ENCODE data around the gene DLEC1. TPM values are rescaled to one million over a fixed set of nuclear protein-coding genes. Genes with fewer than 3 reads are reported as not detected.

Gene DLEC1
- total and polyA plus RNA-seq, 2 donors (not counting 1 experiment from before 2014, with no cell fraction given) = under 0.01 to 0.02 TPM

- Histone ChIP-seq H3K9me3 (ENCODE audit: control insufficient read depth, insufficient read depth, low read depth, low read length) (no peaks in the 10 kb centered on the region), H4K20me1 (ENCODE audit: control insufficient read depth, extremely low read depth, insufficient read depth, low read length) (no peaks in the 10 kb centered on the region), H3K4me1 (ENCODE audit: control insufficient read depth, extremely low read depth, insufficient read depth, low read length) (no peaks in the 10 kb centered on the region), H3K27me3 (ENCODE audit: control insufficient read depth, insufficient read depth, low read length) (no peaks in the 10 kb centered on the region), H3K79me2 (ENCODE audit: control insufficient read depth, insufficient read depth, low read length) (no peaks in the 10 kb centered on the region), H3K27ac (ENCODE audit: insufficient read depth, low read length) (no peak overlapping the region), H3K36me3 (ENCODE audit: control insufficient read depth, insufficient read depth, low read length) (no peaks in the 10 kb centered on the region), H3K4me3 (replicated peaks in 1 of 4; ENCODE audit: control extremely low read depth in 1 of 4, insufficient read depth in 1 of 4, low read depth in 3 of 4, low read length in 4 of 4) (no peak overlapping the region), H3K4me2 (ENCODE audit: extremely low read depth, insufficient read depth, low read length) (no peak overlapping the region), H2AFZ (ENCODE audit: low read length) (no peak overlapping the region), H3K9ac (ENCODE audit: insufficient read depth, low read length) (no peak overlapping the region)
- DNase-seq (ENCODE audit: low read depth in 2 of 2) = no peak
- TF ChIP-seq EZH2 (IDR thresholded peaks at IDR 0.05; ENCODE audit: low read length, missing control alignments) = no peak
- TF ChIP-seq CTCF (conservative IDR thresholded peaks at IDR 0.05 in 1 of 2, IDR thresholded peaks at IDR 0.05 in 1 of 2; ENCODE audit: low read depth in 1 of 2, low read length in 2 of 2) = no peak
These were observed 71.5 kb downstream of the DLEC1 start for GRCh38 chr3:38110314-38111050.

GRCh38 chr3:38111201-38111600 lies 72.2 kb downstream of the DLEC1 start:
- Histone ChIP-seq H3K27me3 (ENCODE audit: control insufficient read depth, insufficient read depth, low read length) (no peaks in the 10 kb centered on the region), H3K9me3 (ENCODE audit: control insufficient read depth, insufficient read depth, low read depth, low read length) (no peaks in the 10 kb centered on the region), H3K36me3 (ENCODE audit: control insufficient read depth, insufficient read depth, low read length) (no peaks in the 10 kb centered on the region), H3K4me3 (replicated peaks in 1 of 4; ENCODE audit: control extremely low read depth in 1 of 4, insufficient read depth in 1 of 4, low read depth in 3 of 4, low read length in 4 of 4) (no peak overlapping the region), H2AFZ (ENCODE audit: low read length) (no peak overlapping the region), H3K4me1 (ENCODE audit: control insufficient read depth, extremely low read depth, insufficient read depth, low read length) (no peaks in the 10 kb centered on the region), H4K20me1 (ENCODE audit: control insufficient read depth, extremely low read depth, insufficient read depth, low read length) (no peaks in the 10 kb centered on the region), H3K27ac (ENCODE audit: insufficient read depth, low read length) (no peak overlapping the region), H3K79me2 (ENCODE audit: control insufficient read depth, insufficient read depth, low read length) (no peaks in the 10 kb centered on the region), H3K4me2 (ENCODE audit: extremely low read depth, insufficient read depth, low read length) (no peak overlapping the region), H3K9ac (ENCODE audit: insufficient read depth, low read length) (no peak overlapping the region)
- DNase-seq (ENCODE audit: low read depth in 2 of 2) = no peak
- TF ChIP-seq CTCF (conservative IDR thresholded peaks at IDR 0.05 in 1 of 2, IDR thresholded peaks at IDR 0.05 in 1 of 2; ENCODE audit: low read depth in 1 of 2, low read length in 2 of 2) (no peak), EZH2 (IDR thresholded peaks at IDR 0.05; ENCODE audit: low read length, missing control alignments) (no peak)

DNA sequence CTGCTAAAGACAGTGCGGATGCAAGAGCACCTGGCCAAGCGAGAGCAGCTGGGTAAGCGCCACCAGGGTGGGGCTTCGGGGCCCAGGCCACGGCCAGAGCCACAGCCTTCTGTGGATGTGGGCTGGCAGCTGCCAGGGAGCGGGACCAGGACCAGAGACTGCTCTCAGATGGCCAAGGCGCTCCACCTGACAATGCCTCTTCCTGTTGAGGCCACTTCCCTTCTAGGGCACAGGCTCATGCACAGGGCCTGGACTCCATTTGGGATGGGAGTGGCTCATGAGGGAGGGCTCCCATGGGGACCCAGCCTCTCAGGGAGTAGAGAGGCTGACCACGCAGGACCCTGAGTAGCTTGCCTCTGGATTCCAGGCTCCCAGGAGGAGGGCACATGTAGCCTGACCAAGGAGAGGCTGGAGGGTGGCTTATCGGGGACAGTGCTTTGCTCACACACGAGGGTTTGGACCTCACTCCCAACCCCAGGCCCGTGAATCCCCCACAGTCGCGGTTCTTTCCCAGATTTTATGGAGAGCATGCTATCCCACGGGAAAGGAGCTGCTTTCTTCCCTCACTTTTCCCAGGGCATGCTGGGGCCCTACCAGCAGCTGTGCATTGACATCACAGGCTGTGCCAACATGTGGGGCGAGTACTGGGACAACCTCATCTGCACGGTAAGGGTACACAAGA lies 72.8 kb downstream of the DLEC1 start:
- Histone ChIP-seq H3K4me1 (ENCODE audit: control insufficient read depth, extremely low read depth, insufficient read depth, low read length) (no peaks in the 10 kb centered on the region), H3K9me3 (ENCODE audit: control insufficient read depth, insufficient read depth, low read depth, low read length) (no peaks in the 10 kb centered on the region), H3K4me2 (ENCODE audit: extremely low read depth, insufficient read depth, low read length) (no peak overlapping the region), H3K27me3 (ENCODE audit: control insufficient read depth, insufficient read depth, low read length) (no peaks in the 10 kb centered on the region), H3K27ac (ENCODE audit: insufficient read depth, low read length) (no peak overlapping the region), H3K36me3 (ENCODE audit: control insufficient read depth, insufficient read depth, low read length) (no peaks in the 10 kb centered on the region), H3K79me2 (ENCODE audit: control insufficient read depth, insufficient read depth, low read length) (no peaks in the 10 kb centered on the region), H3K4me3 (replicated peaks in 1 of 4; ENCODE audit: control extremely low read depth in 1 of 4, insufficient read depth in 1 of 4, low read depth in 3 of 4, low read length in 4 of 4) (no peak overlapping the region), H2AFZ (ENCODE audit: low read length) (no peak overlapping the region), H4K20me1 (ENCODE audit: control insufficient read depth, extremely low read depth, insufficient read depth, low read length) (no peaks in the 10 kb centered on the region), H3K9ac (ENCODE audit: insufficient read depth, low read length) (no peak overlapping the region)
- no peak for DNase-seq (ENCODE audit: low read depth in 2 of 2)
- TF ChIP-seq EZH2 (IDR thresholded peaks at IDR 0.05; ENCODE audit: low read length, missing control alignments) = no peak
- TF ChIP-seq CTCF (conservative IDR thresholded peaks at IDR 0.05 in 1 of 2, IDR thresholded peaks at IDR 0.05 in 1 of 2; ENCODE audit: low read depth in 1 of 2, low read length in 2 of 2) = no peak
